ENCODE measurements around the gene TOPBP1.

GRCh38 chr3:133691273-133692107 lies 29.7 kb upstream of the TOPBP1 start:
- no peak for TF ChIP-seq ZNF425 (CRISPR knock-in tag; conservative IDR thresholded peaks at IDR 0.05)
- TF ChIP-seq ATF3 (CRISPR knock-in tag; conservative IDR thresholded peaks at IDR 0.05), result no peak
- no peak for TF ChIP-seq NR2C2 (CRISPR knock-in tag; IDR thresholded peaks at IDR 0.05)
